Body of pancreas (tissue), 4 donors: ENCODE results near the gene DNAH7.

ENCODE experiments used
- POLR2A ChIP-seq, 3 donors: fragments of 450-650 bp; IDR thresholded peaks; one replicate each; pipeline ENCODE4 v1.6.1; 2016; ENCODE audit warnings: antibody characterized with exemption in 3 of 3, mild to moderate bottlenecking in 2 of 3
- TF ChIP-seq, protein P1 (sequence below), 7 experiments: fragments of 450-650 bp in 4 of 7; fragments of 200-600 bp in 3 of 7; sonication (generic) in 3 of 7; IDR thresholded peaks; one replicate each; pipeline ENCODE4 v1.5.1; 2016 to 2019; ENCODE audit warnings: antibody characterized with exemption in 7 of 7

DNA sequence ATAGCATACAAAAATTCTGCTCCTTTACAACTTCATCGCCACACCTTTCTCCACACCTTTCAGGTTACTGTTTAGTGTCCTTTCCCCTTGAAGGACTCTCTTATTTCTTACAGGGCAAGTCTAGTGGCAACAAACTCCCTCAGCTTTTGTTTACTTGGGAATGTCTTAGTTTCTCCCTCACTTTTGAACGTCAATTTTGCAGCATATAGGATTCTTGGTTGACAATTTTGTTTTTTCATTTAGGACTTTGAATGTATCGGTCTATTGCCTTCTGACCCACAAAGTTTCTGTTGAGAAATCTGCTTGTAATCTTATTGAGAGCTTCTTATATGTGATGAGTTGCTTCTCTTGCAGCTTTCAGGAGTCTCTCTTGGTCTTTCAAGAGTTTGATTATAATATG, 368.2 kb downstream of the DNAH7 start:
- no peak for TF ChIP-seq POLR2A (IDR thresholded peaks at IDR 0.05)
- TF ChIP-seq, protein P1, sequence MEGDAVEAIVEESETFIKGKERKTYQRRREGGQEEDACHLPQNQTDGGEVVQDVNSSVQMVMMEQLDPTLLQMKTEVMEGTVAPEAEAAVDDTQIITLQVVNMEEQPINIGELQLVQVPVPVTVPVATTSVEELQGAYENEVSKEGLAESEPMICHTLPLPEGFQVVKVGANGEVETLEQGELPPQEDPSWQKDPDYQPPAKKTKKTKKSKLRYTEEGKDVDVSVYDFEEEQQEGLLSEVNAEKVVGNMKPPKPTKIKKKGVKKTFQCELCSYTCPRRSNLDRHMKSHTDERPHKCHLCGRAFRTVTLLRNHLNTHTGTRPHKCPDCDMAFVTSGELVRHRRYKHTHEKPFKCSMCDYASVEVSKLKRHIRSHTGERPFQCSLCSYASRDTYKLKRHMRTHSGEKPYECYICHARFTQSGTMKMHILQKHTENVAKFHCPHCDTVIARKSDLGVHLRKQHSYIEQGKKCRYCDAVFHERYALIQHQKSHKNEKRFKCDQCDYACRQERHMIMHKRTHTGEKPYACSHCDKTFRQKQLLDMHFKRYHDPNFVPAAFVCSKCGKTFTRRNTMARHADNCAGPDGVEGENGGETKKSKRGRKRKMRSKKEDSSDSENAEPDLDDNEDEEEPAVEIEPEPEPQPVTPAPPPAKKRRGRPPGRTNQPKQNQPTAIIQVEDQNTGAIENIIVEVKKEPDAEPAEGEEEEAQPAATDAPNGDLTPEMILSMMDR (IDR thresholded peaks at IDR 0.05): no peak
